Ascending aorta (tissue), 2 donors: ENCODE data around the gene BSND. TPM values are rescaled to one million over a fixed set of nuclear protein-coding genes. Genes with fewer than 3 reads are reported as not detected.
A peak's percentile ranks its signal among the peaks of the same experiment; 100 is the strongest.

Experiments used
- DNase-seq, 2 donors: peaks; one replicate each; pipeline ENCODE4 v3.0.0-alpha.2; 2019; ENCODE audit warnings: low spot score in 2 of 2
- H3K27ac ChIP-seq, 2 donors: fragments of 200-600 bp; sonication (generic); one replicate each; pipeline ENCODE4 v1.5.1; 2016 to 2017; ENCODE audit warnings: mild to moderate bottlenecking in 1 of 2
- H3K27me3 ChIP-seq: fragments of 200-600 bp; sonication (generic); one replicate; pipeline ENCODE4 v1.5.1; 2017
- H3K36me3 ChIP-seq, 2 donors: fragments of 200-600 bp; sonication (generic); one replicate each; pipeline ENCODE4 v1.5.1; 2016
- H3K4me1 ChIP-seq, 2 donors: fragments of 200-600 bp; sonication (generic); one replicate each; pipeline ENCODE4 v1.5.1; 2016 to 2017; ENCODE audit warnings: mild to moderate bottlenecking in 1 of 2
- H3K4me3 ChIP-seq, 2 donors: fragments of 200-600 bp; sonication (generic); one replicate each; pipeline ENCODE4 v1.5.1; 2016 to 2017; ENCODE audit warnings: mild to moderate bottlenecking in 1 of 2
- H3K9me3 ChIP-seq, 2 donors: fragments of 200-600 bp; sonication (generic); one replicate each; pipeline ENCODE4 v1.5.1; 2016
- CTCF ChIP-seq, 3 experiments: fragments of 200-600 bp in 2 of 3; fragments of 450-650 bp in 1 of 3; sonication (generic) in 2 of 3; IDR thresholded peaks; one replicate each; pipeline ENCODE4 v1.5.1; 2016 to 2019; ENCODE audit warnings: antibody characterized with exemption in 3 of 3, mild to moderate bottlenecking in 1 of 3, moderate library complexity in 1 of 3
- intact Hi-C: fragments of 100-400 bp; cut with DNase I; formaldehyde crosslinking; loops from one replicate; pipeline ENCODE4 v1.15.1; 2023
- total RNA-seq: library from RNA; depleted of rRNA; stranded (reverse); fragments of >200 nt; gene quantifications from one replicate; pipeline ENCODE4 v1.1.0, GENCODE V29; 2016

Gene BSND
- total RNA-seq, 1 donor from 2014 or later = not detected

GRCh38 chr1:55059302-55060132 lies 60.8 kb downstream of the BSND start:
- peaks cover 0 to 6% of the 10 kb centered on the region in 2 donors for H3K4me1 ChIP-seq
- DNase-seq = peak in 1 of 2 donors; percentile 48
- TF ChIP-seq CTCF (IDR thresholded peaks at IDR 0.05) = no peak
- no peaks in the 10 kb centered on the region for H3K9me3 ChIP-seq
- intact Hi-C loops = no loop called here
- no peak overlapping the region for H3K4me3 ChIP-seq
- no peaks in the 10 kb centered on the region for H3K36me3 ChIP-seq
- no peak overlapping the region for H3K27ac ChIP-seq
- no peaks in the 10 kb centered on the region for H3K27me3 ChIP-seq

GRCh38 chr1:55060133-55060999 lies 61.6 kb downstream of the BSND start:
- intact Hi-C loops = no loop called here
- H3K36me3 ChIP-seq = no peaks in the 10 kb centered on the region
- H3K4me1 ChIP-seq = peaks cover 0 to 12% of the 10 kb centered on the region in 2 donors
- TF ChIP-seq CTCF (IDR thresholded peaks at IDR 0.05) = no peak
- no peak for DNase-seq
- no peaks in the 10 kb centered on the region for H3K27me3 ChIP-seq
- no peak overlapping the region for H3K27ac ChIP-seq
- no peak overlapping the region for H3K4me3 ChIP-seq
- H3K9me3 ChIP-seq = no peaks in the 10 kb centered on the region

GRCh38 chr1:55061000-55061705 lies 62.4 kb downstream of the BSND start:
- Histone ChIP-seq H3K36me3 (no peaks in the 10 kb centered on the region), H3K9me3 (no peaks in the 10 kb centered on the region), H3K27ac (peak overlapping the region in 1 of 2 donors; percentile 70), H3K4me3 (no peak overlapping the region), H3K27me3 (no peaks in the 10 kb centered on the region), H3K4me1 (peaks cover 0 to 14% of the 10 kb centered on the region in 2 donors)
- TF ChIP-seq CTCF (IDR thresholded peaks at IDR 0.05) = no peak
- intact Hi-C loops = no loop called here
- DNase-seq = no peak

Other genes starting within 250 kb of the BSND start
- gene PARS2, start 234.4 kb upstream of the BSND start, total RNA-seq = 0.43 TPM
- gene TTC22, start 197.6 kb upstream of the BSND start, total RNA-seq = not detected
- gene DHCR24, start 111.7 kb upstream of the BSND start, total RNA-seq = 16.6 TPM
- not detected for gene TMEM61, start 18.3 kb upstream of the BSND start, total RNA-seq
- not detected for gene PCSK9, start 40.6 kb downstream of the BSND start, total RNA-seq
- 11.2 TPM for gene USP24, start 216.4 kb downstream of the BSND start, total RNA-seq